Measurements from ENCODE around the gene PBX3.
A peak's percentile ranks its signal among the peaks of the same experiment; 100 is the strongest.

The PBX3 gene

DNA sequence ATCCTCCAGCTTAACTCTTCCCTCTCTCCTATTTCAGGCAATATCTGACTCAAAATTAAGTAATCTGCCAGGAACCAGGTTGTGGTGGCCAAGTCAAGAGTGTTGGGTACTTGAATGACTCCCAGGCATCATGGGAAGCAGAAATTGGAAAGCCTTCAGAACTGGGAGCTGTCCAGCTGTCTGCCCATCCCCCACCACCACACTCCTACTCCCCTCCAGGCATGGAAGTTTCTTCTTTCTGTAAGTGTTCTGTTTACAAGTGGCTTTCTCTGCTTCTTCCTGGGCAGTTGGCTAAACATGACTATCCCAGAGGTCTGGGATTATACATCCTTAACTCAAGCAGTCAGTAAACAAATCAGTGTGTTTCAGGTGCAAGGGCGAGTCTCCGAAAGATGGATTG is 14.6 kb upstream of the PBX3 start:
- no peaks in the 10 kb centered on the region for H3K9me3 ChIP-seq (ENCODE audit: control insufficient read depth, insufficient read depth, low read length)

DNA sequence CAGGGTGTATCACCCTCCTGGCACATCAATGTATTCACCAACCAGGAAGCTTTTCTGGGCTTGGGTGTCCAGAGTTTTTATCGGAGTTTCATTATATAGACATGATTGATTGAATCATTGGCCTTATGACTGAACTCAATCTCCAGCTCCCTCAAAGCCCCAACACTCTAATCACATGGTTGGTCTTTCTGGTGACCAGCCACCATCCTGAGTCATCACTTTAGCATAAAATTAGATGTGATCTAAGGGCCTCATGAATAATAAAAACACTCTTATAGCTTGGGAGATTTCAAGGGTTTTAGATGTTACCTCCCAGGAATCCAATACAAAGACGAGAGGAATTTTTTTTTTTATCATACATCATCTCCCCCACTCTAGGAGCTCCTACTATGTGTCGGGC is 7.7 kb upstream of the PBX3 start:
- Histone ChIP-seq H3K4me1 (ENCODE audit: control insufficient read depth, insufficient read depth, low read length) (no peaks in the 10 kb centered on the region), H3K9ac (ENCODE audit: low read depth, low read length) (no peak overlapping the region), H3K9me3 (ENCODE audit: control insufficient read depth, insufficient read depth, low read length) (no peaks in the 10 kb centered on the region), H3K36me3 (ENCODE audit: control insufficient read depth, insufficient read depth, low read length) (no peaks in the 10 kb centered on the region), H3K27ac (ENCODE audit: low read depth, low read length) (no peak overlapping the region), H3K27me3 (ENCODE audit: control insufficient read depth, insufficient read depth, low read length) (no peaks in the 10 kb centered on the region), H3K4me3 (ENCODE audit: low read depth, low read length) (no peak overlapping the region)

More for the DNA sequence above, 14.6 kb upstream of the PBX3 start:
- Histone ChIP-seq H3K4me1 (ENCODE audit: control insufficient read depth, insufficient read depth, low read length) (peaks cover 7% of the 10 kb centered on the region), H3K36me3 (ENCODE audit: control insufficient read depth, insufficient read depth, low read length) (no peaks in the 10 kb centered on the region), H3K4me3 (ENCODE audit: low read depth, low read length) (no peak overlapping the region), H3K27me3 (ENCODE audit: control insufficient read depth, insufficient read depth, low read length) (no peaks in the 10 kb centered on the region), H3K27ac (ENCODE audit: low read depth, low read length) (no peak overlapping the region), H3K9ac (ENCODE audit: low read depth, low read length) (no peak overlapping the region)

DNA sequence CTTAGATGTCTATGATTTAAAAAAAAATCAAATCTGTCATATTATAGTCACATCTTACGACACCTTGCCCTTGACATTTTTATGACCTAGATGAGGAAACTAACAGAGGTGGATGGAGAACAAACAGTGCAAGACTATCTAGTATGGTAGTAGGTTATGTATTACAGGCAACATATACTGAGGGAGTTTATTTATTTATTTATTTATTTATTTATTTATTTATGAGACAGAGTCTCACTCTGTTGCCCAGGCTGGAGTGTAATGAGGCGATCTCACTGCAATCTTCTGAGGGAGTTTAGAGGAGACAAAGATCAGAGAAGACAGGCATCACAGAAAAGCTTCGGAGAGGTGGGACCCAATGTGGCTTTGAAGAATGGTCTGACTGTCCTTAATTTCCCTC is 4.5 kb upstream of the PBX3 start:
- Histone ChIP-seq H3K9ac (ENCODE audit: low read depth, low read length) (no peak overlapping the region), H3K9me3 (ENCODE audit: control insufficient read depth, insufficient read depth, low read length) (no peaks in the 10 kb centered on the region), H3K36me3 (ENCODE audit: control insufficient read depth, insufficient read depth, low read length) (no peaks in the 10 kb centered on the region), H3K4me3 (ENCODE audit: low read depth, low read length) (no peak overlapping the region), H3K4me1 (ENCODE audit: control insufficient read depth, insufficient read depth, low read length) (peaks cover 10% of the 10 kb centered on the region), H3K27me3 (ENCODE audit: control insufficient read depth, insufficient read depth, low read length) (no peaks in the 10 kb centered on the region), H3K27ac (ENCODE audit: low read depth, low read length) (no peak overlapping the region)

DNA sequence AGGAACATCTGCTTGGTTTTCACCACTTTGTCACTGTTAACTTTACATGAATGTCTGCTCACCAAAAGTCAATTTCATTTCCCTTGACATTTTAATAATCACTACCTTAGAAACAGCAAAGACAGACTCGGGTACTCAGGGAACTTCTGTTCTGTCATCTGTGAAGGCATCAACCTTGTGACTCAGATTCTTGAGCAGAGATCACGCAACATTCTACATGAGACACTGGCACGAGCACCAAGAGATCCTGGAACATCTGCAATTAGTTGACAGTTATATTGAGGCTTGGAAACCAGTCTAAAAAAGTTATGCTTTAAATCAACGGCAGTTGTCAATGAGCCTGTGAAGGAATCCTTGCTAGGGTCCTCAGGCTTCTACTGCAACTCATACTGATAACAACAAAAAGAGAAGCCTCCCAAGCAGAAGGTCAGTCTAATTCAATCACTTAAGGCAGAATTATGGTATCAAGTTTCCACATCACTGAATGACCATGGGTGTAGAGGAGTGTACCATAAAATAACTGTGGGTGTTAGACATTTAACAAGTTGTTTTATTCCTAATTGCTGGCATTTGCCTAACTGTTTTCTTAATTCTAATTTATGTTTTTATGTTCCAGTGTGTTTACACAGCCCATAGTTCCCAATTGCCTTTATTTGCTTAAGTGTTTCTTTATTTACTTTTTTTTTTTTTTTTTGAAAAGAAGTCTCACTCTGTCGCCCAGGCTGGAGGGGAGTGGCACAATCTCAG is 3.3 kb upstream of the PBX3 start:
- Histone ChIP-seq H3K4me1 (ENCODE audit: control insufficient read depth, insufficient read depth, low read length) (peaks cover 11% of the 10 kb centered on the region), H3K36me3 (ENCODE audit: control insufficient read depth, insufficient read depth, low read length) (peaks cover under 1% of the 10 kb centered on the region; the same call in 1 of the 2 replicates), H3K27me3 (ENCODE audit: control insufficient read depth, insufficient read depth, low read length) (no peaks in the 10 kb centered on the region), H3K4me3 (ENCODE audit: low read depth, low read length) (no peak overlapping the region), H3K9ac (ENCODE audit: low read depth, low read length) (no peak overlapping the region), H3K9me3 (ENCODE audit: control insufficient read depth, insufficient read depth, low read length) (no peaks in the 10 kb centered on the region), H3K27ac (ENCODE audit: low read depth, low read length) (no peak overlapping the region)

DNA sequence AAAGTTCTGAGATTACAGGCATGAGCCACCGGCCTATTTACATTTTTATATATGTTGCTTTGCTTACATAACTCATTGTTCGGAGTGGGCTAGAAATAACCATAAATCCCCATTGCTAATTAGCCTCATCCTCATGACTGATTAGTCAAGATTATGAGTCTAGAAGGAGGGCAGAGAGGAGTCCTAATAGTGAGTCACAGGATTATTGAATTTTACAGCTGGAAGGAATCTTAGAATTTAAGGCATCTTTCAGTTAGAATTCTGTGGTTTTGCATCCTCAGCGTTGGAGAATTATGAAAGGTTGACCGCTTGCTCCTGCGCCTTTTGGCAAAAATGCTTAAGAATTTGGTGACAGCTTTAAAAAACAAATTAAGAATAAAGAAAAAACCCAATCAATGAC is 2.6 kb upstream of the PBX3 start:
- H3K4me3 ChIP-seq (ENCODE audit: low read depth, low read length), result no peak overlapping the region
- H3K9ac ChIP-seq (ENCODE audit: low read depth, low read length), result no peak overlapping the region
- no peaks in the 10 kb centered on the region for H3K27me3 ChIP-seq (ENCODE audit: control insufficient read depth, insufficient read depth, low read length)
- H3K9me3 ChIP-seq (ENCODE audit: control insufficient read depth, insufficient read depth, low read length), result no peaks in the 10 kb centered on the region
- peaks cover 7% of the 10 kb centered on the region; the same call in 1 of the 2 replicates for H3K36me3 ChIP-seq (ENCODE audit: control insufficient read depth, insufficient read depth, low read length)
- no peak overlapping the region for H3K27ac ChIP-seq (ENCODE audit: low read depth, low read length)
- H3K4me1 ChIP-seq (ENCODE audit: control insufficient read depth, insufficient read depth, low read length), result peaks cover 18% of the 10 kb centered on the region

DNA sequence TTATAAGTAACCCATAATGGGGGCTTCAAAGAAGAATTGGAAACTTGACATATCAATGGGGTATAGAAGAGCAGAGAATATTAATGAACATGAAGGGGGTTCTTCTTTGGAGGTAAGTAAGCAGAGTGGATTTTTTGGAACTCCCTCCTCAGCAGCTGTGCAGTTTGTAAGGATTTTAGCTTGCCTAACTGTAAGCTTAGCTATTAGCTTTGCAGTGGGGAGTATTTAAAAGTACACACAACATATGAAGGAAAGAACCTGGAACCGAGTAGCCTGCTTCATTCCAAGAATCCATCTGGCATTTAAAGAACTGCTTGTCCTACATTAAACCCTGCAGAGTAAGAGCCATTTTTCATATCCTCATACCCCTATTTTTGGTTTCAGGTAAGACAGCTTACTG is 2.2 kb upstream of the PBX3 start:
- Histone ChIP-seq H3K27ac (ENCODE audit: low read depth, low read length) (no peak overlapping the region), H3K27me3 (ENCODE audit: control insufficient read depth, insufficient read depth, low read length) (no peaks in the 10 kb centered on the region), H3K9me3 (ENCODE audit: control insufficient read depth, insufficient read depth, low read length) (no peaks in the 10 kb centered on the region), H3K9ac (ENCODE audit: low read depth, low read length) (no peak overlapping the region), H3K4me3 (ENCODE audit: low read depth, low read length) (no peak overlapping the region; the same call in 1 of the 2 replicates), H3K4me1 (ENCODE audit: control insufficient read depth, insufficient read depth, low read length) (peaks cover 22% of the 10 kb centered on the region), H3K36me3 (ENCODE audit: control insufficient read depth, insufficient read depth, low read length) (peaks cover 11% of the 10 kb centered on the region; the same call in 1 of the 2 replicates)

DNA sequence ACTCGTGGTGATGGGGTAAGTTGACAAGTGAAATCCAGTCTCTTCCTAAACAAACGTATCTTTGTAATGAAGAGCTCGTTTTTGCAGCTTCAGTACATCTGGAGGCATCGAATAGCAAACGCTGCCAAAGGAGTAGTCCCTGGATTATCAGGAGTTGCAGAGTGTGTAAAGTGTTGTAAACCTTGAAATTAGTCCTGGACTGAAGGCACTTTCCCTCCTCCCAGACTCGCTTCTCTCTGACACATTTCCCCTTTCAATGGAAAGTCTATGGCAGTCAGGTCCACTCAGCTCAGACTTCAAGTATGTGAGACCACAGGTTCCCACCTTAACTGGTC is 1.5 kb upstream of the PBX3 start:
- no peak overlapping the region for H3K9ac ChIP-seq (ENCODE audit: low read depth, low read length)
- no peaks in the 10 kb centered on the region for H3K27me3 ChIP-seq (ENCODE audit: control insufficient read depth, insufficient read depth, low read length)
- no peaks in the 10 kb centered on the region for H3K9me3 ChIP-seq (ENCODE audit: control insufficient read depth, insufficient read depth, low read length)
- peaks cover 29% of the 10 kb centered on the region for H3K4me1 ChIP-seq (ENCODE audit: control insufficient read depth, insufficient read depth, low read length)
- H3K27ac ChIP-seq (ENCODE audit: low read depth, low read length), result no peak overlapping the region
- peak overlapping the region; percentile 47 for H3K4me3 ChIP-seq (ENCODE audit: low read depth, low read length)
- H3K36me3 ChIP-seq (ENCODE audit: control insufficient read depth, insufficient read depth, low read length), result peaks cover 11% of the 10 kb centered on the region; the same call in 1 of the 2 replicates

DNA sequence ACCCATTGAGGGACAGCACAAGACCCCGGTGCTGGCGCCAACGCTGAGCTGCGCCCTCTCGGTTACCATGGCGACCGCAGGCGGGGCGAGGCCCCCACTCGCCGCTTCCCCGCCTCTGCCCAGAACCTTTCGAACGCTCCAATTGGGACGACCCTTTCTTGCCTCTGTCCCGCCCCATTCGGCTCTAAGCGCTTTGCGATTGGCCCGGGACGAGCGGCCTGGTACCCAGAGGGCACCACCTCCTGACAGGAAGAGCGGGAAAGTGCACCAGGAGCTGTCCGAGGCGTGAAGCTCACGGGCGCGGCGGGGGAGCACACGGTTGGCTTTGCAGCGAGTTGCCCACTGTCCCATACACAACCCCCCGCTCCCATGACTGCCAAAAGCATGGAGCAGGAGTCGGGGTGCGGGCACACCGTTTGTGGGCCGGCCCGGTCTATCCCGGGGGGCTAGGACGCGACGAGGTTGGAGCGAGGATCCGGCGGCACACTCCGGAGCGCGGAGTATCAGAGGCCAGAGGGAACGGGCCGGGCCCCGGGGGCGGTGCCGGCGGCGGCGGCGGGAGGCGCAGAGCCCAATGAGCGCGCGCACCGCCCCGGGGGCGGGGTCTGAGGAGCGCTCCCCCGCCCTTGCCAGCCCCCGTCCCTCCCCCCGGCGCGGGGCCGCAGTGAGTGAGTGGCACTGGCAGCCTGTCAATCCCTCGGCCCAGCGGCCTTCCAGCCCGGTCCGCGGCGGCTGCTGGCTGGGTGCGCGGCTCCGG is 978 bp upstream of the PBX3 start:
- Histone ChIP-seq H3K9ac (ENCODE audit: low read depth, low read length) (peak overlapping the region; percentile 58; the same call in 1 of the 2 replicates), H3K9me3 (ENCODE audit: control insufficient read depth, insufficient read depth, low read length) (no peaks in the 10 kb centered on the region), H3K27ac (ENCODE audit: low read depth, low read length) (peak overlapping the region; percentile 94), H3K27me3 (ENCODE audit: control insufficient read depth, insufficient read depth, low read length) (no peaks in the 10 kb centered on the region), H3K4me1 (ENCODE audit: control insufficient read depth, insufficient read depth, low read length) (peaks cover 34% of the 10 kb centered on the region), H3K36me3 (ENCODE audit: control insufficient read depth, insufficient read depth, low read length) (peaks cover 13% of the 10 kb centered on the region), H3K4me3 (ENCODE audit: low read depth, low read length) (peak overlapping the region; percentile 57)

DNA sequence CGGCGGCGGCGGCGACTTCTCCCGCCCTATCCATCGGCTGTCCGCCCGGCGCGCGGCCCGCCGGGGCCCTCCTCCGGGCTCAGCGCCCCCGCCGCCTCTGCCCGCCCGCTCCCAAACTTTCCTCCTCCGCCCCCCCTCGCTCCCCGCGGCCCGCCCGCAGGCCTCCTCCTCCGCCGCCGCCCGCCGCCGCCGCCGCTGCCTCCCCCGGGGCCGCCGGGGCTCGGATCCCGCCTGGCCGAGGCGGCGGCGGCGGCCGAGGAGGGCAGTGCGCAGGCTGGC is 460 bp upstream of the PBX3 start:
- Histone ChIP-seq H3K4me3 (ENCODE audit: low read depth, low read length) (peak overlapping the region; percentile 57; the same call in 1 of the 2 replicates), H3K9me3 (ENCODE audit: control insufficient read depth, insufficient read depth, low read length) (no peaks in the 10 kb centered on the region), H3K36me3 (ENCODE audit: control insufficient read depth, insufficient read depth, low read length) (peaks cover 17% of the 10 kb centered on the region), H3K27ac (ENCODE audit: low read depth, low read length) (peak overlapping the region; percentile 94), H3K4me1 (ENCODE audit: control insufficient read depth, insufficient read depth, low read length) (peaks cover 39% of the 10 kb centered on the region), H3K9ac (ENCODE audit: low read depth, low read length) (no peak overlapping the region), H3K27me3 (ENCODE audit: control insufficient read depth, insufficient read depth, low read length) (no peaks in the 10 kb centered on the region)

DNA sequence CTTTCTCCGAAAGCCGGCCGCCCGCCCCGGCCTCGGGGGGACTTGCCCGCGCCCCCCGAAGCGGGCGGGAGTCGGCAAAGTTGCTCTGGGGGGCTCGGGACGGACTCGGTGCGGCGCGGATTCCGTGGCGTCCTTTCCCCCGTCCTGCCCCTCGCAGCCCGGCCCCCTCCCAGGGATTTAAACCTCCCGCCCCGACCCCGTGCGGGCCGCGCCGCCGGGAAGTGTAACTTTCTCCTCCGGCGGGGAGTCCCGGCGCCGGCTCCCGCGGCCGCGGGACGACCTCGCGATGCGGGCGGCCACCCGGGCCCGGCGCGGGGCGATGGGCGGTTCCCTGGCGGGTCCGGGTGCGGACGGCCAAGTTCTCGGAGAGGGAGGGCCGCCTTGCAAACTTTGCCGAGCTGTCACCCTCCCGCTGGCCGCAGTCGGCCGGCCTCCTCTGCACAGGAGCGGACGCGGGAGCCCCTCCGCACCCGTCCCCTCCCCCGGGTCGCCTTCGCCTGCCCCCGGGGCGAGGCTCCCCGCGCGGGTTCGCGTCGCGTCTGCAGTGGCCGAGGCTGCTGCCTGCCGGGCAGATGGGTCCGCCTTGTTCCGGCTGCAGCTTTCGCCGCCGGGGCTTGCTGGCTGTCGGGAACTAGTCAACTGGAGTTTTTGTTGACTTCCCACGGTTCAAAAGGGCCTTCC is 732 bp downstream of the PBX3 start:
- Histone ChIP-seq H3K9ac (ENCODE audit: low read depth, low read length) (peak overlapping the region; percentile 65), H3K27ac (ENCODE audit: low read depth, low read length) (peak overlapping the region; percentile 52), H3K9me3 (ENCODE audit: control insufficient read depth, insufficient read depth, low read length) (no peaks in the 10 kb centered on the region), H3K27me3 (ENCODE audit: control insufficient read depth, insufficient read depth, low read length) (no peaks in the 10 kb centered on the region), H3K4me1 (ENCODE audit: control insufficient read depth, insufficient read depth, low read length) (peaks cover 51% of the 10 kb centered on the region), H3K36me3 (ENCODE audit: control insufficient read depth, insufficient read depth, low read length) (peaks cover 17% of the 10 kb centered on the region), H3K4me3 (ENCODE audit: low read depth, low read length) (peak overlapping the region; percentile 82)
